Glomerular endothelial cell (primary cell): ENCODE measurements around the gene ALKBH8. TPM values are rescaled to one million over a fixed set of nuclear protein-coding genes. Genes with fewer than 3 reads are reported as not detected.

ENCODE experiments used
- total RNA-seq: library from RNA; depleted of rRNA; stranded (reverse); fragments of >200 nt; gene quantifications from 2 replicates; pipeline ENCODE4 v1.2.3, GENCODE V29; 2015

Gene ALKBH8
- total RNA-seq, 1 donor from 2014 or later = 3.6 TPM

Other genes starting within 250 kb of the ALKBH8 start
- gene CWF19L2, start 107.9 kb downstream of the ALKBH8 start, total RNA-seq = 5.2 and 13.0 TPM in 2 replicates
- gene ELMOD1, start 25.4 kb upstream of the ALKBH8 start, total RNA-seq = not detected in 2 replicates
- gene SLN, start 146.3 kb upstream of the ALKBH8 start, total RNA-seq = 2.1 TPM in 1 of 2 replicates, not detected in the other